HFFc6 (cell line): Measurements from ENCODE around the gene PIGW. TPM values are rescaled to one million over a fixed set of nuclear protein-coding genes. Genes with fewer than 3 reads are reported as not detected.
"Not testable (repeated sequence)": the region's sequence is repeated elsewhere in the genome, so short reads cannot be mapped to it uniquely, and the experiment has no call there.

Experiments
- DNase-seq: peaks from one replicate; pipeline ENCODE4 v3.0.0-alpha.2; 2018
- H3K27ac Mint-ChIP-seq: 2 replicates; pipeline ENCODE4 v1.8.0; 2020; ENCODE audit warnings: mild to moderate bottlenecking, mixed read lengths
- H3K27me3 Mint-ChIP-seq: 2 replicates; pipeline ENCODE4 v1.8.0; 2021; ENCODE audit warnings: mild to moderate bottlenecking, moderate library complexity, mixed read lengths; ENCODE audit not compliant: insufficient read depth
- H3K36me3 Mint-ChIP-seq: 2 replicates; pipeline ENCODE4 v1.8.0; 2021; ENCODE audit warnings: low read depth, mixed read lengths
- H3K4me1 Mint-ChIP-seq: 2 replicates; pipeline ENCODE4 v1.8.0; 2020; ENCODE audit warnings: low read depth, mixed read lengths
- H3K4me3 Mint-ChIP-seq: 2 replicates; pipeline ENCODE4 v1.8.0; 2020; ENCODE audit warnings: mild to moderate bottlenecking, moderate library complexity, mixed read lengths
- H3K9me3 Mint-ChIP-seq: 2 replicates; pipeline ENCODE4 v1.8.0; 2020; ENCODE audit warnings: mild to moderate bottlenecking, mixed read lengths
- total RNA-seq, 6 experiments: library from RNA; stranded (reverse); fragmentation: NEBNext Ultra II Directional; extraction: Animal tissue kit (Norgen Biotek cat#: 25700); gene quantifications; 2 replicates in 1 of 6; 3 replicates in 5 of 6; pipeline ENCODE4 v1.2.3, GENCODE V29; 2021
- TF ChIP-seq, protein P1 (sequence below): fragments of 200-600 bp; sonication (generic); IDR thresholded peaks from 2 replicates; pipeline ENCODE4 v1.5.0; 2021; ENCODE audit warnings: antibody characterized with exemption, mild to moderate bottlenecking

The PIGW gene
- total RNA-seq, 6 experiments from 2014 or later, result 12.0 to 15.1 (median 12.5) TPM

DNA sequence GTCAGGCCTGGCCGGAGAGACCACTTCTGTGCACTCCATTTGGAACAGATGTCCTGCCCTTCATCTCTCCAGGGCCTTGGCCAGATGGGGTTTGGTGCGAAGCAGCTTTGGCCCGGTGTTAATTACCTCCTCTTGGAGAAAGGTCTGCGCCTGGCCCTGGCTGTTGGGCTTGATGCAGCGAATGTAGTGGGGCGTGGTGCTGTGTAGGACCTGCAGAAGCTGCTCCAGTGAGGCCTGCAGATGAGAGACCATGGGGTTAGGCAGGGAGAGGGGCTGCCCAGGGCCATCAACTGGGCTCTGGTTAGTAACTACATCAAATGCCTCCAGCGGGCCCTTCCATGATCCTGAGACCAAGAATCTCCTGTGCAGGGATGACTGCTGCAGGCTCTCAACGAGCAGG lies 29.6 kb upstream of the PIGW start:
- Mint-ChIP-seq H3K4me1 (no peaks in the 10 kb centered on the region), H3K36me3 (peaks cover 19% of the 10 kb centered on the region), H3K27ac (no peak overlapping the region), H3K4me3 (no peak overlapping the region), H3K27me3 (no peaks in the 10 kb centered on the region; the same call in 1 of the 2 replicates), H3K9me3 (no peaks in the 10 kb centered on the region)
- no peak for DNase-seq
- TF ChIP-seq, protein P1, sequence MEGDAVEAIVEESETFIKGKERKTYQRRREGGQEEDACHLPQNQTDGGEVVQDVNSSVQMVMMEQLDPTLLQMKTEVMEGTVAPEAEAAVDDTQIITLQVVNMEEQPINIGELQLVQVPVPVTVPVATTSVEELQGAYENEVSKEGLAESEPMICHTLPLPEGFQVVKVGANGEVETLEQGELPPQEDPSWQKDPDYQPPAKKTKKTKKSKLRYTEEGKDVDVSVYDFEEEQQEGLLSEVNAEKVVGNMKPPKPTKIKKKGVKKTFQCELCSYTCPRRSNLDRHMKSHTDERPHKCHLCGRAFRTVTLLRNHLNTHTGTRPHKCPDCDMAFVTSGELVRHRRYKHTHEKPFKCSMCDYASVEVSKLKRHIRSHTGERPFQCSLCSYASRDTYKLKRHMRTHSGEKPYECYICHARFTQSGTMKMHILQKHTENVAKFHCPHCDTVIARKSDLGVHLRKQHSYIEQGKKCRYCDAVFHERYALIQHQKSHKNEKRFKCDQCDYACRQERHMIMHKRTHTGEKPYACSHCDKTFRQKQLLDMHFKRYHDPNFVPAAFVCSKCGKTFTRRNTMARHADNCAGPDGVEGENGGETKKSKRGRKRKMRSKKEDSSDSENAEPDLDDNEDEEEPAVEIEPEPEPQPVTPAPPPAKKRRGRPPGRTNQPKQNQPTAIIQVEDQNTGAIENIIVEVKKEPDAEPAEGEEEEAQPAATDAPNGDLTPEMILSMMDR, result no peak

- H3K27me3 Mint-ChIP-seq, result no peaks in the 10 kb centered on the region; the same call in 1 of the 2 replicates
- H3K36me3 Mint-ChIP-seq, result peaks cover 23% of the 10 kb centered on the region
- TF ChIP-seq, protein P1, result no peak
- DNase-seq, result no peak
- no peaks in the 10 kb centered on the region for H3K4me1 Mint-ChIP-seq
- H3K4me3 Mint-ChIP-seq, result no peak overlapping the region
- H3K27ac Mint-ChIP-seq, result no peak overlapping the region
- no peaks in the 10 kb centered on the region for H3K9me3 Mint-ChIP-seq
Observed at GRCh38 chr17:36506249-36506826, 28.4 kb upstream of the PIGW start.

DNA sequence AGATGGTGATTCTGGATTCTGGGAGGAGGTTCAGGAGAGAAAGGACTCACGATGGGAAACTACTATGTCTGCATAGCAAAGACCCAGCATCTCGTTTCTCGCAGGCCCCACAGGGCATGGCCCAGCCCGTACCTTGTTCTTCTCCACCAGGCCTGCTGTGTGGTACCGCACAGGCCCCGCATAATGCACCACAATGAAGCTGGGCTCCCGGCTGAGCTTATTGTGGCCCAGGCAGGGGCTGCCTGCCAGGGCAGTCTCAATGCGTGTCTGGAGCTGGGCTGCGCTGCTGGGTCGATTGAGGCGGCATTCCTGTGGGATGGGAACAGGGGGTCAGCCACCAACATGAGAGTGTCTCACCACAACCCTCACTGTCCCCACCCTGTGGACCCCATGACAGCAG lies 28.0 kb upstream of the PIGW start:
- no peak overlapping the region for H3K27ac Mint-ChIP-seq
- no peak overlapping the region for H3K4me3 Mint-ChIP-seq
- H3K36me3 Mint-ChIP-seq, result peaks cover 23% of the 10 kb centered on the region
- no peaks in the 10 kb centered on the region; the same call in 1 of the 2 replicates for H3K27me3 Mint-ChIP-seq
- H3K4me1 Mint-ChIP-seq, result no peaks in the 10 kb centered on the region
- H3K9me3 Mint-ChIP-seq, result no peaks in the 10 kb centered on the region
- DNase-seq, result no peak
- TF ChIP-seq, protein P1, result no peak

GRCh38 chr17:36507266-36507665 lies 27.5 kb upstream of the PIGW start:
- Mint-ChIP-seq H3K4me1 (no peaks in the 10 kb centered on the region), H3K36me3 (peaks cover 23% of the 10 kb centered on the region), H3K27me3 (no peaks in the 10 kb centered on the region; the same call in 1 of the 2 replicates), H3K9me3 (no peaks in the 10 kb centered on the region), H3K27ac (no peak overlapping the region), H3K4me3 (no peak overlapping the region)
- TF ChIP-seq, protein P1, result no peak
- no peak for DNase-seq

- not testable (repeated sequence) for H3K27me3 Mint-ChIP-seq, H3K4me1 Mint-ChIP-seq, H3K4me3 Mint-ChIP-seq, H3K9me3 Mint-ChIP-seq, H3K27ac Mint-ChIP-seq, DNase-seq
- peaks cover 17% of the 10 kb centered on the region for H3K36me3 Mint-ChIP-seq
Observed at GRCh38 chr17:36508439-36508838, 26.3 kb upstream of the PIGW start.

- no peak for DNase-seq
- TF ChIP-seq, protein P1, result no peak
- Mint-ChIP-seq H3K9me3 (no peaks in the 10 kb centered on the region), H3K36me3 (peaks cover 13% of the 10 kb centered on the region), H3K4me3 (no peak overlapping the region), H3K27me3 (no peaks in the 10 kb centered on the region; the same call in 1 of the 2 replicates), H3K4me1 (no peaks in the 10 kb centered on the region), H3K27ac (no peak overlapping the region)
Observed at GRCh38 chr17:36509272-36509985, 25.4 kb upstream of the PIGW start.
